NCI-H82 treated with DMSO at 0.1 percent for 48 hours (cell line): ENCODE results near the gene FARP1.
"Not testable (repeated sequence)": the region's sequence is repeated elsewhere in the genome, so short reads cannot be mapped to it uniquely, and the experiment has no call there.

Experiments used
- DNase-seq: peaks from one replicate; lab custom pipeline; 2025; ENCODE audit not compliant: unreplicated experiment; lab: John Stamatoyannopoulos, UW

FARP1 gene

DNA sequence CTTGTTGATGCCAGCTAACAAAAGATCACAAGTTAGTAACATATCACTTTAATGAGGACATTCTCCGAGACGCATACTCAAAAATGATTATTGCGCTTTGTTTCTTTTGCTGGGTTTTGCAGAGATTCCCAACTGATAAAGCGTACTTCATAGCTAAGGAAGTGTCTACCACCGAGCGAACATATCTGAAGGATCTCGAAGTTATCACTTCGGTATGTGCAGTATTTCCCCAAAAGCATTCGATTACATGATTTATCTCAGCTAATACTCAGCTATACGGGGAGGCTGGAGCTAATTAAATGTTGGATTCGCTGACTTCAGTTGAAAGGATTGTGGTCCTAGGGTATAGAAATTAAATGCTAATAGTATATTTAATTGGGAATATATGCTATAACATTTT is 267.7 kb downstream of the FARP1 start:
- no peak for DNase-seq

DNA sequence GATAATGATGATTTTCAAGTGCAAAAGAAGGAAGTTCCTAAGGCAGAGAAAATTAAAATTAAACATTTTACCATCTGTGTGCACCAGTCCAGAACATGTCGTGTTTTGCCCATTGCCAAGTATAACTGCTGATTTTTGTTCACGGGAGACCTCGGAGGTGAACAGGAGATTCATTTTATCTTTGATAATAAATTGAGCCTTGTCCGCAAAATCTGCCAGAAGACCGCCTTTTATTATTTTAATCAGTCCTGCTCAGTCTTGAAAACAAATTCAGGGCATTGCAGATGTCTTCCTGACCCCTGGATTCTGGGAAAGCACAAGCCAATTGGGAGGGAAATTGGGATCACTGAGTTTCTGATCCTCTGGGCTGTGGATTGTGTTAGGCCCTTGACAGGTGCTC is 268.1 kb downstream of the FARP1 start:
- no peak for DNase-seq

DNA sequence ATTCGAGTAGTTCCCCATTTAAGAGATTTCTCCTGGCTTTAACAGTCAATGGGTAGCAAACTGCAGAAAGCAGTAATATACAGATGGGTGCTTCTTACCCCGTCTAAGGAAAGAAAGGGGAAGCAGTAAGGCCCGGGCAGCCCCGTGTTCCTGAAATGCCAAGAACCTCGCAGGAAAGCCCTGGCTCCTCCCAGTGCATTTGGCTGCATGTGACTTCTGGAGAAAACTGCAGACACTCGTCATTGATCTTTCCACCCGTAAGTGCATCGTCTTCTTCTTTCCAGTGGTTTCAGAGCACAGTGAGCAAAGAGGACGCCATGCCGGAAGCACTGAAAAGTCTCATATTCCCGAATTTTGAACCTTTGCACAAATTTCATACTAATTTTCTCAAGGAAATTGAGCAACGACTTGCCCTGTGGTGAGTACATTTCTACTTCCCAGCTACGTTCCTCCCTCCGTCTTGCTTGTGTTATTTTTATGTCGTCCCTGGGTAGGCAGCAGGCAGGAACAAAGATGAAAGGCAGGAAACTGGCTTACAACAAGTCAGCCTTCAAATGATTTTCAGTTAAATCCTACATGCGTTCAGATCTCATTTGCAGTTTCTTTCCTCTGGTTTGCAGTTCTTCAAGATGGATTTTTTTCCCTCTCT is 268.8 kb downstream of the FARP1 start:
- DNase-seq: no peak

DNA sequence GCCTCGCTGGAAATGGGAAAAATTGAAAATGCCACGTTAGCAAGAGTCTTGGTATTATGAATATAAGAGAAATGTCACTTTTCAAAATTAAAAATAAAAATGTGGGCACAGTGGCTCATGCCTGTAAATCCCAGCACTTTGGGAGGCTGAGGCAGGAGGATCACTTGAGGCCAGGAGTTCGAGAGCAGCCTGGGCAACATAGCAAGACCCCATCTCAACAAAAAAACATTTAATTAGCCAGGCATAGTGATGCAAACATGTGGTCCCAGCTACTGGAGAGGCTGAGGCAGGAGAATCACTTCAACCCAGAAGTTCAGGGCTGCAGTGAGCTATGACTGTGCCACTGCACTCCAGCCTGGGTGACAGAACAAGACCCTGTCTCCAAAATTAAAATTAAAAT is 270.4 kb downstream of the FARP1 start:
- not testable (repeated sequence) for DNase-seq

- DNase-seq: no peak
Measured at GRCh38 chr13:98413796-98414195, 270.9 kb downstream of the FARP1 start.

GRCh38 chr13:98415326-98416070 is 272.6 kb downstream of the FARP1 start:
- DNase-seq: no peak

DNA sequence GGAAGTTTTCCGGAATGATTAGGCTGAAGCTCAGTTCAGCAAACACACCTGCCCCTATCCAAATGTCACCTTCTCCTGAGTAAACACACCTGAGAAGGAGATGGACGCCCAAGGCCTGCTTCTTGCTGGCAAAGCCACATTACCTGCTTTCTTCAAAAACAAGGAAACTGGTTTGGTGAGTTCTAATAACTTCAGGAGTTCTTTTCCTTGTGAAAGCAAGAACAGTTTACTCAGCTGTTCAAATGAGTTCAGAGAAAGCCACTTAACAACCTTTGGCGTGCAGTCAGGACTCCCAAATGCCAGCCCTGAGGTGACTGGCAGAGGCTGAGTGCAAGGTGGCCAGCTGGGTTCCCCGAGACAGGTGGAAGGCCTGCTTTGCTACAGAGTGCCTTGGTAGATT is 273.5 kb downstream of the FARP1 start:
- no peak for DNase-seq

DNA sequence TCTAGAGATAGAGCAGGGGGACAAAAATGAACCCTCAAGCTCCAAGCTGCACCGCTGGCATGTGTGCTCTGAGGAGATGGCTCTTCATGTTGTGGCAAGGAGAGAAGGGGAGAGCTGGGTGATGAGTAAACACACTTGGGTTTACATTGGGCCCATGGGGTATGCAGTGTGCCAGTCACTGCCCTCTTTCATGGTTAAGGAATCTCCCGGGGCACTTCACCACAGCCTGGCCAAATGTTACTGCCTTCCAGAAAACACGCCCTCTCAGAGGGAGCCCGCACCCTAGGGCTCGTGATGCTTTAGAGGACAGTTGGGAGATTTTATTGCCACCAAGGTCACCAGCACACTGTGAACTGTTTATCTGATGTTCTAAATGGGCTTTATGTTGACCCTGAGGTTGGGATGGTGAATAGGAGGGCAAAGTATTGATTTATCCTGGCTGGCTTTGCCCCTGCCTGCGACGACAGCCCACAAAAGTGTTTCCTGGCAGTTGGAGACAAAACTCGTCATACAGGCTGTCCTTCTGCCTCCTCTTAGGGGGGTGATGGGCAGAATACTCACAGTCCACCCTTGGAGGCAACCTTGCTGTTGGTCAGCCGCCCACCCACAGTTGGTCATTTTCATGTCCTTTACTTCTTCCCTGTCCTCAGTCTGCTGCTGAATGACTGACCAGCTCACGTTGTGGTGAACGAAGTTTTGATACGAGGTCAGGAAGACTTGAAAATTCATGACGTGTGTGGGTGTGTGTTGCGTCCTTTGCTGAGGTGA is 277.1 kb downstream of the FARP1 start:
- DNase-seq: no peak

DNA sequence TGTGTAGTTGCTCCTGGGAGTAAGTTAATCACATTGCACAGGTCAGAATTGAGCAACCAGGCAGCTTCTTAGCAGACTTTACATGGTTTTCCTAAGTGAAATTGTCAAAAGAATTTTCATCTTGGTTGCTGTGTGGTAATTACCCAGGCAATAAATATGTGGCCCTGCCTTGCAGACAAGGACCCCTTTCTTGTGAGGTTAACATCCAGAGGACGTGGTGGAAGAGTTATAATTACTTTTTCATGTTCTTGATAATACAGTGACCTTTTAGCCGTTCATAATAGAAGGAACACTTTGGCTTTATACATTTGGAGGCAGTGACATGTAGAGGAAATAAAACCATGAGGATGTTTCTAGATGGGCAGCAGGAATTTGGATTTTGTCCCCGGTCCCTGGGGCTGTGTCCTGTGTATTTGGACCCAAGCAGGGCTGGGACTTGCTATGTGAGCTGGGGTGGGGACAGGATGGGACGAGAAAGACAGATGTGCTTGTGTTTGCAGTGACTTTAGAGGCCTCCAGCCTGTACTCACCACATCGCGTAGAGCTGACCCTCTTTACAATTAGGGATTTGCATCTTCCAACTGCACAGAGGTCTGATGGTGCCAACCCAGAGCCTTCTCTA is 277.8 kb downstream of the FARP1 start:
- DNase-seq: no peak

DNA sequence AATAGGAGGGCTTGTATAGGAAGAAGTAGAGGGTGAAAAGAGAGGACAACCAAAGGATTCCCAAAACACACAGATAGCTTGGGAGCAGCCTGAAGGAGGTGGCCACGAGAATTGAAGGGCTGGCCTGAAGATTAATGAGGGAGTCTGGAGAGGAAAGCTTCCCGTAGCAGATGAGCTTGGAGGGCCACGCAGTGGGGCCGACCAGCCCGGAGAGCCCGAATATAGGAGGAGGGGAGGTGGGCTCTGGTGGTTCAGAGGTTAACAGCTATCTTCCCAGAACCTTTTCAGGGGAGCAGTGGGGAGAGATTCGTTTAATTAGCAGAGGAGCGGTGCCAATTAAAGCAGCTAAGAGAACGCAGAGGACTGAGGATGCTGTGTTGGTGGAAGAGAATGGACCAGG is 279.2 kb downstream of the FARP1 start:
- DNase-seq: no peak

DNA sequence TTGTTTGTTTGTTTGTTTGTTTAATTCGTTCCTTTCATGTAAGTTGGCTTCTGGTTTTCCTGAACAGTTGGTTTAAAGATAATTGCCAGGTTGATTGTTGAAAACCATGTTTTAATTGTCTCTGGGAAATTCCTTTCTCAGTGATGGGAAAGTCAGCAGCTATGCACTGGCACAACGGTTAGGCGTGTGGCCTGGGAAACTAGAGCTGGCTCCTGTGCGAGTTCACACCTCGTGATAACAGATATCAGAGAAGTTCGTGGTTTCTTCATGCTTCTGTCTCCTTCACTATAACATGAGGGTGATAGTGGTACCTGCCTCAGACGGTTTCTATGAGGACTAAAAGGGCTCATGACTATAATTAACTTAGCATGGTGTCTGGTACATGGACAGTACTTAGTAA is 280.5 kb downstream of the FARP1 start:
- DNase-seq: no peak

- DNase-seq: no peak
Measured at GRCh38 chr13:98427331-98427995, 284.6 kb downstream of the FARP1 start.

GRCh38 chr13:98428256-98428966 is 285.5 kb downstream of the FARP1 start:
- DNase-seq: no peak

DNA sequence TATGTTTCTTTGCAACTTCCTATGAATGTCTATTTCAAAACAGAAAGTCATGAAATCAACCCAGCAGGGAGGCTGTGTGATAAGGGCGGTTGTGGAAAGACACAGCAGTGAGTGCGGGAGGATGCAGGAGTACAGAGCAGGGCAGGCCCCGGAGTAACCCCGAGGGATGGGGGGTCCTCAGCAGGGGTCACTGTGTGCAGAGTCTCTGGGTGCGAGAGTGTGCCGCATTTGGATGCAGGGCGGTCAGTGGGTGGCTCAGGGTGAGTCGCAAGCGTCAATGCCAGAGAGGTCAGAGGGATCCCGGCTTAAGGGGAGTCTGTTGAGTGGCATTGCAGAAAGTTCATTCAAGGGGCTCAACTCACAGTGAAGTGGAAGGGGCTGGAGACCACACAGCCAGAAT is 286.2 kb downstream of the FARP1 start:
- no peak for DNase-seq

DNA sequence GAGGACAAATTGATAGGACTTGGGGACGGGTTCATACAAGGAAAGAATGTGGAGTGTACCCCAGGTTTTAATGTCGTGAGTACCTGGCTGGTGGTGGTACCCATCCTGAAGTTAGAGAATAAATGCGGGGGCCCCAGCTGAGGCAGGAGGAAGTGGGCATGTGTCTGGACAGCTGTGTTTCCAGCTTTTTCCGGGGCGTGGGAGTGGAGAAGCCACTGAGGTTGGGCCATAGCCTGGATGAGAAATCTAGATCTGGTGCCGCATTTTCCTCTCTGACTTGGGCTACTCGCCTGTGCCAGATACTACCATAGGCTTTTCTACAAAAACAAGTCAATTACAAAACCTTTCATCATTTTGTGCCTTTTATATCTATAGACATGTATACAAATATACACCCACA is 286.6 kb downstream of the FARP1 start:
- DNase-seq: no peak

GRCh38 chr13:98429977-98430736 is 287.3 kb downstream of the FARP1 start:
- no peak for DNase-seq

- DNase-seq: no peak
Measured at GRCh38 chr13:98432638-98433037, 289.7 kb downstream of the FARP1 start.

DNA sequence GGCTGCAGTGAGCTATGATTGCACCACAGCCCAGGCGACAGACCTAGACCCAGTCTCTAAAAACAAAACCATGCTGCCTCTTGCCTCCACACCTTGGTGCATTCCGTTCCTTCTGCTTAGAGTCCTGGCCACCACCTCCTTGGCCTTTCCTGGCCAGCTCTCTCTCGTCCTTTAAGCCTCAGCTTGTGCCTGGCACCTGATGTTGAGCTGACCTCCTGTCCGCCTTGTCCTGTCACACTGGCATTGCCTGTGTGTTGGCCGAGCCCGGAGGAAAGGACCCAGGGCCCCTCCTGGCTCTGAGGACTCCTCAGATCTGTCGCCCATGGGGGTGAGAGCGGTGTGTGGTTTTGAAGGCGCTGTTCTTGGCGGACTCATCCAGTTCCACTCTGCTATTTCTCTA is 290.8 kb downstream of the FARP1 start:
- no peak for DNase-seq

DNA sequence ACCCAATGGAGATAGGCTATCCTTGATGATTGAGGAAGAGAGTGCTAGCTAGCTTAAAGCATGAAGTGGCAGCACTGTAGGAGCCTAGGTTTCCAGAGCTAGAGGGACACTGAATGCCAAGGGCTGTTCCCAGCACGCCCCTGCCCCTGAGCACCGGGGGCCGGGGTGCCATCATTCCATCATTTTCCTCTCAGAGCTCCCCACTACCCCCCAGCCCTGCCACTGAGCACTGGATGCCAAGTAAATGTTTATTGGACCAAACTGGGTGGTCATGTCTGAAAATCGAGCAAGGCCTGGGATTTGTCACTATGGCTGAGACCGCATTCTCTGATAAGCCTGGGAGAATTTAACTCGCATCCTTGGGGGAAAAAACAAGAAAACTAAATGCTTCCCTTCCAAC is 291.2 kb downstream of the FARP1 start:
- no peak for DNase-seq

GRCh38 chr13:98435376-98435775 is 292.5 kb downstream of the FARP1 start:
- no peak for DNase-seq
